ENCODE results near the gene MEX3D. TPM values are rescaled to one million over a fixed set of nuclear protein-coding genes. Genes with fewer than 3 reads are reported as not detected.

The MEX3D gene
- total RNA-seq, 1 experiment from 2014 or later = 69.2 TPM

GRCh38 chr19:1587872-1588271 lies 19.7 kb upstream of the MEX3D start:
- ChIA-PET POLR2A (interaction anchor here (1.3 to 1.7 kb wide), 2 partner anchors 9 to 14 kb away, joined by 3 to 5 read pairs; no protein-coding TSS in a partner anchor), CTCF (interaction anchor here (1.1 to 1.7 kb wide), 2 partner anchors 42 to 250 kb away, joined by 3 to 7 read pairs; no protein-coding TSS in a partner anchor), RAD21 (ENCODE audit: low non-redundant PET in 1 of 2, low total read pairs in 2 of 2, uncharacterized antibody in 2 of 2, unreplicated experiment in 2 of 2) (interaction anchor here in 1 of 2 experiments (0.5 to 0.6 kb wide), 2 partner anchors 12 to 29 kb away, joined by 3 to 6 read pairs; no protein-coding TSS in a partner anchor)
- Histone ChIP-seq H3K79me2 (ENCODE audit: insufficient read depth, low read length) (peaks cover 63% of the 10 kb centered on the region), H3K4me3 (replicated peaks in 1 of 2; ENCODE audit: low read depth in 1 of 2, low read length in 2 of 2) (no peak overlapping the region), H2AFZ (ENCODE audit: low read depth, low read length, poor library complexity, severe bottlenecking) (no peak overlapping the region), H3K4me1 (ENCODE audit: control insufficient read depth in 1 of 2, insufficient read depth in 2 of 2, low read length in 2 of 2) (peaks cover 33 to 56% of the 10 kb centered on the region in 2 experiments), H3K9me3 (ENCODE audit: control insufficient read depth in 1 of 2, insufficient read depth in 1 of 2, low read depth in 1 of 2, low read length in 2 of 2) (no peaks in the 10 kb centered on the region), H3K36me3 (ENCODE audit: control insufficient read depth in 1 of 2, insufficient read depth in 2 of 2, low read length in 2 of 2) (0 out of 4 replicates have a peak, but pooled peaks cover 0 to 5% of the 10 kb centered on the region in 2 experiments), H3K9ac (ENCODE audit: low read length) (peak overlapping the region; percentile 17), H3K9me2 (ENCODE audit: insufficient read depth) (no peaks in the 10 kb centered on the region), H3K27ac (ENCODE audit: low read depth, low read length) (peak overlapping the region; percentile 59), H3K4me2 (ENCODE audit: low read length) (peak overlapping the region; percentile 63), H4K20me1 (ENCODE audit: insufficient read depth) (no peaks in the 10 kb centered on the region), H3K27me3 (ENCODE audit: insufficient read depth, low read length) (no peaks in the 10 kb centered on the region)
- ATAC-seq = no peak
- no TSS peak for BruUV-seq (replicated peaks)
- DNase-seq (ENCODE audit: low read depth, low spot score) = no peak
- TF ChIP-seq SRF (IDR thresholded peaks at IDR 0.05; ENCODE audit: low read depth) (no peak), ZNF274 (IDR thresholded peaks at IDR 0.05; ENCODE audit: low read depth, low read length) (no peak)
- intact Hi-C loops (cut with micrococcal nuclease) = no loop called here

GRCh38 chr19:1585243-1585580 lies 17.1 kb upstream of the MEX3D start:
- no peaks in the 10 kb centered on the region for H3K9me3 ChIP-seq (ENCODE audit: control insufficient read depth in 1 of 2, insufficient read depth in 1 of 2, low read depth in 1 of 2, low read length in 2 of 2)
- H3K9ac ChIP-seq (ENCODE audit: low read length) = no peak overlapping the region
- POLR2A ChIA-PET = no interaction called here
- H3K36me3 ChIP-seq (ENCODE audit: control insufficient read depth in 1 of 2, insufficient read depth in 2 of 2, low read length in 2 of 2) = peaks cover 0 to 10% of the 10 kb centered on the region in 2 experiments; a peak in 1 of 4 replicates
- H3K4me1 ChIP-seq (ENCODE audit: control insufficient read depth in 1 of 2, insufficient read depth in 2 of 2, low read length in 2 of 2) = peaks cover 27 to 44% of the 10 kb centered on the region in 2 experiments
- DNase-seq (ENCODE audit: low read depth, low spot score) (no peak), ATAC-seq (no peak)
- H3K4me2 ChIP-seq (ENCODE audit: low read length) = no peak overlapping the region
- H3K9me2 ChIP-seq (ENCODE audit: insufficient read depth) = no peaks in the 10 kb centered on the region
- intact Hi-C loops (cut with micrococcal nuclease) = no loop called here
- H3K27me3 ChIP-seq (ENCODE audit: insufficient read depth, low read length) = no peaks in the 10 kb centered on the region
- no TSS peak for BruUV-seq (replicated peaks)
- CTCF ChIA-PET = no interaction called here
- H4K20me1 ChIP-seq (ENCODE audit: insufficient read depth) = no peaks in the 10 kb centered on the region
- RAD21 ChIA-PET (ENCODE audit: low non-redundant PET in 1 of 2, low total read pairs in 2 of 2, uncharacterized antibody in 2 of 2, unreplicated experiment in 2 of 2) = no interaction called here
- no peak for TF ChIP-seq POLR2A (IDR thresholded peaks at IDR 0.05; ENCODE audit: borderline replicate concordance, extremely low read depth, insufficient read depth, insufficient read length)
- no peak for TF ChIP-seq RAD21 (IDR thresholded peaks at IDR 0.05; ENCODE audit: low read depth)
- no peak for TF ChIP-seq CTCF (IDR thresholded peaks at IDR 0.05 in 2 of 3, conservative IDR thresholded peaks at IDR 0.05 in 1 of 3; ENCODE audit: borderline replicate concordance in 1 of 3, insufficient read depth in 1 of 3, low read depth in 2 of 3, low read length in 2 of 3)
- TF ChIP-seq EGR1 (IDR thresholded peaks at IDR 0.05; ENCODE audit: low read depth) = no peak
- TF ChIP-seq YY1 (IDR thresholded peaks at IDR 0.05; ENCODE audit: extremely low read depth, insufficient replicate concordance, low read depth, low read length) = no peak
- TF ChIP-seq SRF (IDR thresholded peaks at IDR 0.05; ENCODE audit: low read depth) = no peak
- no peak for TF ChIP-seq ZFX (IDR thresholded peaks at IDR 0.05)
- no peak for TF ChIP-seq SP1 (IDR thresholded peaks at IDR 0.05; ENCODE audit: low read depth)
- H3K4me3 ChIP-seq (replicated peaks in 1 of 2; ENCODE audit: low read depth in 1 of 2, low read length in 2 of 2) = no peak overlapping the region
- H3K79me2 ChIP-seq (ENCODE audit: insufficient read depth, low read length) = peaks cover 43% of the 10 kb centered on the region
- H2AFZ ChIP-seq (ENCODE audit: low read depth, low read length, poor library complexity, severe bottlenecking) = no peak overlapping the region
- H3K27ac ChIP-seq (ENCODE audit: low read depth, low read length) = no peak overlapping the region

Data from HCT116 (cell line).